Neural progenitor cell (in vitro differentiated cells): ENCODE results near the gene PRDX3. TPM values are rescaled to one million over a fixed set of nuclear protein-coding genes. Genes with fewer than 3 reads are reported as not detected.

Experiments used
- DNase-seq: peaks from one replicate; pipeline ENCODE4 v3.0.0-alpha.2; 2016; ENCODE audit warnings: low spot score
- H2AFZ ChIP-seq: fragments of 200-600 bp; sonication (generic); replicated peaks from 2 replicates; pipeline ENCODE4 v1.6.1; 2016; ENCODE audit warnings: antibody characterized with exemption
- H3F3A ChIP-seq: fragments of 200-600 bp; sonication (generic); 2 replicates; pipeline ENCODE4 v1.6.1; 2016; ENCODE audit warnings: antibody characterized with exemption, low read depth
- H3K27ac ChIP-seq: fragments of 200-600 bp; sonication (generic); 2 replicates; pipeline ENCODE4 v1.5.1; 2016; ENCODE audit warnings: mild to moderate bottlenecking
- H3K27me3 ChIP-seq: fragments of 200-600 bp; sonication (generic); 2 replicates; pipeline ENCODE4 v1.6.1; 2016; ENCODE audit warnings: mild to moderate bottlenecking, moderate library complexity
- H3K36me3 ChIP-seq: fragments of 200-600 bp; sonication (generic); 2 replicates; pipeline ENCODE4 v1.5.1; 2016
- H3K4me1 ChIP-seq: fragments of 200-600 bp; sonication (generic); 2 replicates; pipeline ENCODE4 v1.6.1; 2016; ENCODE audit warnings: mixed run types
- H3K4me2 ChIP-seq: fragments of 200-600 bp; sonication (generic); 2 replicates; pipeline ENCODE4 v1.6.1; 2016
- H3K4me3 ChIP-seq: fragments of 200-600 bp; sonication (generic); 2 replicates; pipeline ENCODE4 v1.5.1; 2016
- H3K79me2 ChIP-seq: fragments of 200-600 bp; sonication (generic); 2 replicates; pipeline ENCODE4 v1.6.1; 2016; ENCODE audit warnings: low read depth
- H3K9ac ChIP-seq: fragments of 200-600 bp; sonication (generic); 2 replicates; pipeline ENCODE4 v1.6.1; 2016
- H3K9me3 ChIP-seq: fragments of 200-600 bp; sonication (generic); 2 replicates; pipeline ENCODE4 v1.5.1; 2016; ENCODE audit warnings: low read depth
- H4K20me1 ChIP-seq: fragments of 200-600 bp; sonication (generic); 2 replicates; pipeline ENCODE4 v1.6.1; 2016; ENCODE audit warnings: low read depth
- H3K27ac Mint-ChIP-seq: 3 replicates; pipeline ENCODE4 v1.8.0; 2021; ENCODE audit warnings: mixed read lengths
- H3K27me3 Mint-ChIP-seq: 2 replicates; pipeline ENCODE4 v1.8.0; 2022; ENCODE audit warnings: low read depth, mild to moderate bottlenecking, inconsistent platforms, moderate library complexity, mixed read lengths; ENCODE audit not compliant: insufficient read depth
- H3K36me3 Mint-ChIP-seq: 3 replicates; pipeline ENCODE4 v1.8.0; 2021; ENCODE audit warnings: mixed read lengths
- H3K4me1 Mint-ChIP-seq: 3 replicates; pipeline ENCODE4 v1.8.0; 2021; ENCODE audit warnings: mixed read lengths
- H3K4me3 Mint-ChIP-seq: 3 replicates; pipeline ENCODE4 v1.8.0; 2021; ENCODE audit warnings: mild to moderate bottlenecking, moderate library complexity, mixed read lengths
- H3K9me3 Mint-ChIP-seq: 3 replicates; pipeline ENCODE4 v1.8.0; 2020; ENCODE audit warnings: mixed read lengths
- EZH2 ChIP-seq: fragments of 200-600 bp; sonication (generic); IDR thresholded peaks from 2 replicates; pipeline ENCODE4 v1.6.1; 2017; ENCODE audit warnings: antibody characterized with exemption, mild to moderate bottlenecking, moderate library complexity
- EZH2phosphoT487 ChIP-seq: fragments of 200-600 bp; sonication (generic); IDR thresholded peaks from 2 replicates; pipeline ENCODE4 v1.6.1; 2017; ENCODE audit warnings: antibody characterized with exemption
- total RNA-seq: library from RNA; depleted of rRNA; stranded (reverse); fragments of >200 nt; gene quantifications from 2 replicates; pipeline ENCODE4 v1.2.3, GENCODE V29; 2015; ENCODE audit warnings: low replicate concordance
- TF ChIP-seq, protein P1 (sequence below): fragments of 200-600 bp; sonication (generic); IDR thresholded peaks from 2 replicates; pipeline ENCODE4 v1.5.1; 2017; ENCODE audit warnings: antibody characterized with exemption, mild to moderate bottlenecking

PRDX3 gene
- total RNA-seq, 1 donor from 2014 or later, result 405 TPM

DNA sequence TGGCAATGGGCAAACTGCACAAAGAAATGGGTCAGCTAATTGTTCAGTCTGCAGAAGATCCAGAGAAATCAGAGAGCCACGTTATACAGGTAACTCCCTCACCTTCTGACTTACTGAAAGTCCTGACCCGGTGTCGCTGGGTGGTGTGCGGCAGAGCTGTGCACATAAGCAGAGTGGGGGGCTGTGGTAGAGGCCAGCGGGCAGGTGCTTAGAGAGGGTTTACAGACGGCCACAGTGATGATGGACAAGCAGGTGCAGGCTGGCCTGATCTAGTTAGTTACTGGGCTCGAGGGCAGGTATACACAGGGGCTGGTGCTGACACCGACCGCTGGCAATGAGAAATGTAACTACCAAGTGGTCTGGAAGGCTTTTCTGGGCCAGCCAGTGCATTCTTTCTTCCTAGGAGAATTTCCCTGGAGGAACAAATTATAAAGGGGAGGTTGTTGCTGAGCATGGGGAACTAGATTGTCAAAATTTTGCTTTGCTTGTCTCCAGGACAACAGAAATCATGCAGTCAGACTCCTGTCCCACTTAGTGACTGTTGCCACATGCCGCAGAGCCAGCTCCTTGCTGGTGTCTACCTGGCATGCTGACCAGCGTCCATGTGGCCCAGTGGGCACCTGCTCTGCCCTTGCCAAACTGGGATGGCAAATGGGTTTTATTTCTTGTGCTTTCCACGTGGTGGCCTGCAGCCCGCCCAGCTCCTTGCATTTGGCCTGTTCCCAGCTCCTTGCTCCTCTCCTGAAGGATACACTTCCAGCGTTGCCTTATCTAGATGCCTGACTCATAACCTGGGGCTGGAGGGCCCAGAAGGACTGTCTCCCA is 45.9 kb downstream of the PRDX3 start:
- Histone ChIP-seq H3K27ac (no peak overlapping the region), H2AFZ (no peak overlapping the region), H3K79me2 (no peaks in the 10 kb centered on the region), H3K4me1 (no peaks in the 10 kb centered on the region), H3K4me3 (no peak overlapping the region), H3K4me2 (no peak overlapping the region), H3F3A (peaks cover 2% of the 10 kb centered on the region), H4K20me1 (no peaks in the 10 kb centered on the region), H3K27me3 (no peaks in the 10 kb centered on the region), H3K36me3 (no peaks in the 10 kb centered on the region), H3K9me3 (no peaks in the 10 kb centered on the region), H3K9ac (no peak overlapping the region)
- TF ChIP-seq EZH2 (no peak), EZH2phosphoT487 (no peak)
- TF ChIP-seq, protein P1, sequence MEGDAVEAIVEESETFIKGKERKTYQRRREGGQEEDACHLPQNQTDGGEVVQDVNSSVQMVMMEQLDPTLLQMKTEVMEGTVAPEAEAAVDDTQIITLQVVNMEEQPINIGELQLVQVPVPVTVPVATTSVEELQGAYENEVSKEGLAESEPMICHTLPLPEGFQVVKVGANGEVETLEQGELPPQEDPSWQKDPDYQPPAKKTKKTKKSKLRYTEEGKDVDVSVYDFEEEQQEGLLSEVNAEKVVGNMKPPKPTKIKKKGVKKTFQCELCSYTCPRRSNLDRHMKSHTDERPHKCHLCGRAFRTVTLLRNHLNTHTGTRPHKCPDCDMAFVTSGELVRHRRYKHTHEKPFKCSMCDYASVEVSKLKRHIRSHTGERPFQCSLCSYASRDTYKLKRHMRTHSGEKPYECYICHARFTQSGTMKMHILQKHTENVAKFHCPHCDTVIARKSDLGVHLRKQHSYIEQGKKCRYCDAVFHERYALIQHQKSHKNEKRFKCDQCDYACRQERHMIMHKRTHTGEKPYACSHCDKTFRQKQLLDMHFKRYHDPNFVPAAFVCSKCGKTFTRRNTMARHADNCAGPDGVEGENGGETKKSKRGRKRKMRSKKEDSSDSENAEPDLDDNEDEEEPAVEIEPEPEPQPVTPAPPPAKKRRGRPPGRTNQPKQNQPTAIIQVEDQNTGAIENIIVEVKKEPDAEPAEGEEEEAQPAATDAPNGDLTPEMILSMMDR, result no peak
- no peak overlapping the region for H3K27ac Mint-ChIP-seq
- no peaks in the 10 kb centered on the region for H3K9me3 Mint-ChIP-seq
- H3K27me3 Mint-ChIP-seq, result peaks cover 2% of the 10 kb centered on the region
- no peak for DNase-seq
- H3K4me3 Mint-ChIP-seq, result no peak overlapping the region
- no peaks in the 10 kb centered on the region for H3K4me1 Mint-ChIP-seq
- peaks cover 40% of the 10 kb centered on the region for H3K36me3 Mint-ChIP-seq

DNA sequence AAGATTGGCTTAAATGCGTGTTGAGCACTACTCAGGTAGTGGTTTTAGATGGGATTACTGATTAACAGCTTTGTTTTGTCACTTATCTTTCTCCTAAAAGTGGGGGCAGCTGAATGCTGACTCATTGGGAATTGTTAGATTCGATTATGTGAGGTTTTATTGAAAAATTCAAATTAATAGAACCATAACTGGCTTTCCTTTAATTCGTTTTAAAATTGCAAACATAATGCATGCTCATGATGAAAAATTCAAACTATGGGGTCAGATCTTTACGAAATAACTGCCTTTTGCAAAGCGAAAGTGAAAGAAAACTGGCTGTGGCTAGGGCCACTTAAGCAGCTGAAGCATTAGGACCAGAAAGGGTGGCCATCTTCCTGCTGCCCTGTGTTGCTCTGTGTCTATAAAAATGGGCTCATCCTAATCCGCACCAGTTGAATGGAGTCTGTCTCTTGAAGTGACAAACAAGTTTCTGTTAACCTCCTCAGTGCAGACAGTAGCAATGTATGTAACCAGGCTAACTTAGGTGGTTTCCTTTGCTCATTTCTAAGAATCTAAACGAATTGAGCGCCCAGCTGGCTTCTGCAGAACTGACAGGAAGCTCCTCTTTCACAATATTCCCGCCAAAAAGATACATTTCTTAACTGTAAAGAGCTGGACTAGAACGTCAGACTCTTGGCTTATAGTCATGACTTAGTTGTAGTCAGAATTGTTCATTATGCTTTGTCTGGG is 46.9 kb downstream of the PRDX3 start:
- Mint-ChIP-seq H3K36me3 (peaks cover 42% of the 10 kb centered on the region), H3K27me3 (peaks cover 2% of the 10 kb centered on the region), H3K4me1 (no peaks in the 10 kb centered on the region), H3K27ac (no peak overlapping the region), H3K9me3 (no peaks in the 10 kb centered on the region), H3K4me3 (no peak overlapping the region)
- H4K20me1 ChIP-seq, result peaks cover 4% of the 10 kb centered on the region
- no peaks in the 10 kb centered on the region for H3K27me3 ChIP-seq
- H3K9ac ChIP-seq, result no peak overlapping the region
- no peak overlapping the region for H3K4me3 ChIP-seq
- H3K4me1 ChIP-seq, result no peaks in the 10 kb centered on the region
- H3F3A ChIP-seq, result peaks cover 2% of the 10 kb centered on the region
- H3K36me3 ChIP-seq, result no peaks in the 10 kb centered on the region
- H3K27ac ChIP-seq, result no peak overlapping the region
- H3K9me3 ChIP-seq, result no peaks in the 10 kb centered on the region
- H3K4me2 ChIP-seq, result no peak overlapping the region
- H3K79me2 ChIP-seq, result no peaks in the 10 kb centered on the region
- no peak overlapping the region for H2AFZ ChIP-seq
- TF ChIP-seq EZH2phosphoT487 (no peak), EZH2 (no peak)
- TF ChIP-seq, protein P1, result no peak
- no peak for DNase-seq

GRCh38 chr10:119129721-119130120 is 48.9 kb downstream of the PRDX3 start:
- Histone ChIP-seq H3K36me3 (peaks cover 5% of the 10 kb centered on the region), H3K27ac (no peak overlapping the region), H3K4me3 (no peak overlapping the region), H3K9me3 (no peaks in the 10 kb centered on the region), H3K9ac (no peak overlapping the region), H3F3A (peaks cover 2% of the 10 kb centered on the region), H2AFZ (no peak overlapping the region), H3K27me3 (no peaks in the 10 kb centered on the region), H4K20me1 (peaks cover 4% of the 10 kb centered on the region), H3K79me2 (no peaks in the 10 kb centered on the region), H3K4me2 (no peak overlapping the region), H3K4me1 (no peaks in the 10 kb centered on the region)
- Mint-ChIP-seq H3K27me3 (no peaks in the 10 kb centered on the region), H3K36me3 (peaks cover 49% of the 10 kb centered on the region), H3K4me1 (no peaks in the 10 kb centered on the region), H3K27ac (no peak overlapping the region), H3K9me3 (no peaks in the 10 kb centered on the region), H3K4me3 (no peak overlapping the region)
- TF ChIP-seq, protein P1, result no peak
- TF ChIP-seq EZH2 (no peak), EZH2phosphoT487 (no peak)
- DNase-seq, result no peak
